Activated CD4-positive, CD25-positive, alpha-beta regulatory T cell treated with anti-CD3 and anti-CD28 coated beads, Interleukin-2, amount 50 U/mL, for 72 hours (primary cell): ENCODE data around the gene GNAI2.

Experiments used
- DNase-seq: peaks from one replicate; pipeline ENCODE4 v3.0.0; 2021

Gene GNAI2

GRCh38 chr3:50286322-50287227 is 50.6 kb downstream of the GNAI2 start:
- DNase-seq: no peak

DNA sequence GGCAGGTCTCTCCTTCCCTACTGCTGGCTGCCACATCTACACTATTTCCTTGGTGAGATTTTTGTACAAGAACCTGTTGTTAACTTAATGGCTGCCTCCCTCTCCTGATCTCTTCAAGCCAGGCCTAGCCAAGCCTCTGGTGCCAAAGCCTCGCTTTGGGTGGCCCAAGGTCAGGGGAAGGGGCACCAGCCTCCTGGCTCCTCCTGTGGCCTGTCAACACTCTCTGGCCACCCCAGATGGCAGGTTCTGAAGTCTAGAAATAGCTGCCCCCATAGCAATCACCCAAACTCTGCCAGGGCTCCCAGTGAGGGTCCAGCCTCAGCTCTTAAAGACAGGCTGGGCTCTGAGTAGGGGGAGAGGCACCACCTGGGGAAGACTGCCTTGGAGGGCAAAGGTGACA is 51.3 kb downstream of the GNAI2 start:
- DNase-seq: no peak

- DNase-seq: no peak
Measured at GRCh38 chr3:50288387-50289007, 52.5 kb downstream of the GNAI2 start.

DNA sequence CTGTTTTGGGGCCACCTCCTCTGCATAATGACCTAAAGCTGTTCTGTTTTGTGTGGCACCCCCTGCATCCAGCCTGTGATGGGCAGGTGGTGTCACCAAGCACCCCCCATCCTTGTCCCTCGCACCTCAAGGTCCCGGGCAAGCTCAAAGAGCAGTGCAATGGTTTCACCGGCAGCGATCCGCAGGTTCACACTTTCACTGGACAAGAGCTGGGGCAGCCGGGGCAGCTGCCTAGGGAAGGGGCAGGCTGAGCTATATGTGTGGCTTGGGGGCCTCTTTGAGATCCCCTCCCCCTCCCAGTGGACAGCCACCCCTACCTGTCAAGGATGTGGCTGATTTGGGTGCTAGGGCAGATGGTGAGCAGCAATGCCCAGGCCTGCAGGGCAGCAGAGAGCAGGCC is 53.1 kb downstream of the GNAI2 start:
- no peak for DNase-seq

GRCh38 chr3:50290161-50290641 is 54.2 kb downstream of the GNAI2 start:
- no peak for DNase-seq

- DNase-seq: peak; percentile 89
Measured at GRCh38 chr3:50292159-50293078, 56.4 kb downstream of the GNAI2 start, which contains the start of gene IFRD2. Gene IFRD2, minus strand, starts transcription at chr3:50292429. Its CDS starts 155 bp downstream, at chr3:50292274.

DNA sequence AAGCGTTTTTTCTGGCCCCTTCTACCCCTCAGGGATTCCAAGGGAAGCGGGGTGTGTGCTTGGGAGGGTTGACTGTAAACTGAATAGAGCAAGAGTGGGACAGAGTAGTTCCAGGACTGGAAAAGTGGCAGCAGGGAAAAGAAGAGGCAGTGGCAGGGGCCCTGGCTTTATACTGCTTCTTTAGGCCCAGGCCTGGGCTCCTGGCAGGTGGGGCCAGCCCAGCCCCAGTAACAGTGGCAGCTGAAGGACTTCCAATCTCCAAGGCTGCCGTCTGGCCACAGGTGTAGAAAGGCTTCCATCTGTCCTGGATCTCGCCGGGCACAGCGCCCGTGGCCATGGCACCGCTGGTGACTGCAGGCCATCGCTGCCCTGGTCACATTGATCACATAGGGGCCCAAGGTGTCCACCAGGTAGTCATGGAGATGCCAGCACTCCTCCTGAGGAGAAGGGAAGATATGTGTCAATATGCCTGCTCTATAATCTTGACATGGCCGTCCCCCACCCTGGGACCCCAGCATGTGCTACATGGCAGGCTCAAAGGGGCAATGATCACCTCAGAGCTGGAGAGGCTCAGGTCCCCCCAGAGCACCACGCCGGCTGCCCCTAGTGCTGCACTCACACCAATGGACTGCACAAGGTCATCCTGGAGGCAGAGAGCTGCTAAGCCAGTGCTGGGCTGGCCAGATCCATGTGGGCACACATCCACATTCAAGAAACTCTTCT is 57.2 kb downstream of the GNAI2 start:
- no peak for DNase-seq

- DNase-seq: no peak
Measured at GRCh38 chr3:50294089-50294488, 58.1 kb downstream of the GNAI2 start.

GRCh38 chr3:50294492-50295403 is 58.7 kb downstream of the GNAI2 start:
- DNase-seq: no peak

DNA sequence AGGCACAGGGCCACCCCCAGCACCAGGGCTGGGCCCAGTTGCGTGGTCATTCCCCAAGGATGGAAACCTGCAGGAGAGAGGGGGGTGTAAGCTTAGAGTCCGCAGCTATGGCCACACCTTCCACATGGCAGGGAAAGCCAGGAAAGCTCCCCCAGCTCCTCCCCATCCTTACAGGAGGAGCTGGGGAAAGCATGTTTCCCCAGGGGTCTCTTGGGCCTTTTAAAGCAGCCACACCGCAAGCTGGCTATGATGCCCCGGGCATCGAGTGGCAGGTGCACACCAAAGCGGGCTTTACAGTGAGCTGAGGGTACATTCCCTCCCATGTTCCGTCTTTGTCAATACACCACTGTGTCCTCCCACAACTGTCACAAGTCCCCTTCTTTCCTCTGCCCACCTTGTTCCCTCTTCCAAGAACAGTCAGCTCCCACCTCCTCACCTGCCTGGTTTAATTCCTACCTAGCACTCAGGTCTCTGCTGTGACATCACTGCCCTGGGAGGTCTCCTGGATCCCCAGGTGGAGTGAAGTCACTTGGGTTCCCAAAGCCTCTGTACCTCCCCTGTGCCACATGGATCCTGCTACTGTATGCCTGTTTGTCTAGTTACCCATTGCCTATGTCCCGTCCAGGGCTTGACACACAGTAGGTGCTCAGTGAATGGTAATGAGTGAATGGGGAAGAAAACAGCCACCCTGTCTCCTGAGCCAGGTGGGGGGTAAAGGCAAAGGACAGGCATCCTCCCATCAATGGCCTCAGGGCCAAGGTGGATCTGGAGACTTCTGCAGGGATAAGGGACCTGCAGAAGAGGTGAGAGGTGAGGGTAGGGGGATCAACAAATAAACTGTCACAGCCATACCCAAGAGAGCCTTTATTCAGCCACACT is 59.8 kb downstream of the GNAI2 start:
- no peak for DNase-seq

DNA sequence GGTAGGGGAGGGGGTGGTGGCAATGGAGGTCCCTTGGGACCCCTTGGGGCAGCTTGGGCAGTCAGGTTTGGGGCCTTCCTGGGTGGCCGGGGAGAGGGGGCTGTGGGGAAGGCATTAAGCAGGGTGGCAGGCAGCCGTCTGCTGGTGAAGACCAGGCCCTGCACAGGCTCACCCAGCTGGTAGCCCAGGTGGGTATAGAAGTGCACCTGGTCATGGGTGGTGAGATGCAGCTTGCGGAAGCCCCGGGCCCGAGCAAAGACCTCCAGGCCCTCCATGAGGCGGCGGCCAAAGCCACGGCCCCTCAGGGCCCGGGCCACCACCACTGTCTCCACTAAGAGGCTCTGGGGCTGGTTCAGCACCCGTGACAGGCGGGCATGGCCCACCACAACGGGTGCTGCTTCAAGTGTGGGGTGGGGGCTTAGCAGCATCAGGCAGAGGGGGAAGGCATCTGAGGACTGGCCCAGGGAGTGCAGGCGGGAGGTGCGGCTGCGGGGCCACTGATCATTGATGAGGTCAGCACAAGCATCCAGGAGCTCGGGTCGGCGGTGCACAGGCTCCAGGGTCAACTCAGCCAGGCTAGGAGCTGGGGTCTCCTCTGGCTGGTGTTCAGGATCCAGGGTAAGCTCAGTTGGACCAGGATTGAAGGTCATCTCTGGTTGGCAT is 60.8 kb downstream of the GNAI2 start:
- no peak for DNase-seq

- no peak for DNase-seq
Measured at GRCh38 chr3:50297384-50297775, 61.4 kb downstream of the GNAI2 start.

DNA sequence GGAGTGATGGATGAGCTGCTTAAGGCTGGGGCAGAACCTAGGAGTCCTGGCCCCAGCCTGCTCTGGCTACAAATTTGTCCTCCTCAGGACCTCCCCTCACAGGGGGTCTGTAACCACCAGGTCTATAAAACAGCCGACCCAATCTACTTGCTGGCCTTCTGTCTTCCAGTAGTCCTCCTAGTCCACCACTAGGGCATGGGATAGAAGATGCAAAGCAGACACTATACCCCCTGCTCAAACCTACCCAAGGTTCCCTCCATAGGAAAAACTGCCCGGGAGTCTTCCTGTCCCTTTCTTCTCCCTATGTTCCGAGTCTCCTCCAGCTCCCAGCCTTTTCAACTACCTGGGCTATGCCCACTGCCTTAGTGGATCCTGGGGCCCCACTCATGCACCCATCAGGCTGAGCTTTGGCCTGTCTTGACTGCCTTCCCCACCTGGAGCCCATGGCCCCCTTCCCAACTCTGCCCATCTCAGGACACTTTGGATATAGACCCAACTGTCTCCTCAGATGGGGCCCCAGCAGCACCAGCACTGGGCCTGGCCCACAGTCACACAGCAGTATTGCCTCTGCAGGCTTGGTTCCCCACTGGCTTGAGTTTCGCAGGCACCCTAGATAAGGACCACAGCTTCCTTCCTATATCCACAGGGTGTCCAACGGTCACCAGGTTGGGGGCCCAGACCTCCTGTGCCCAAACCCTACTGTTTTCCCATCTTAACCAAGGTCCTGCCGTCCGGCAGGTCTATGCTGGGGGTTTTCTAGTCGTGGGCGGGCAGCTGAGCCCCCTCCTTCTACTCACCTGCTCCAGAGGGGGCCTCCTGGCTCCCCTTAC is 62.1 kb downstream of the GNAI2 start:
- DNase-seq: no peak

- DNase-seq: peak; percentile 99
Measured at GRCh38 chr3:50298836-50299637, 63.0 kb downstream of the GNAI2 start, which contains the start of the genes HYAL3 and NAA80. Gene HYAL3, minus strand, starts transcription at chr3:50299405. Its CDS starts 3,803 bp downstream, at chr3:50295602. Gene NAA80, minus strand, starts transcription at chr3:50299405. Its CDS starts 1,942 bp downstream, at chr3:50297463.

DNA sequence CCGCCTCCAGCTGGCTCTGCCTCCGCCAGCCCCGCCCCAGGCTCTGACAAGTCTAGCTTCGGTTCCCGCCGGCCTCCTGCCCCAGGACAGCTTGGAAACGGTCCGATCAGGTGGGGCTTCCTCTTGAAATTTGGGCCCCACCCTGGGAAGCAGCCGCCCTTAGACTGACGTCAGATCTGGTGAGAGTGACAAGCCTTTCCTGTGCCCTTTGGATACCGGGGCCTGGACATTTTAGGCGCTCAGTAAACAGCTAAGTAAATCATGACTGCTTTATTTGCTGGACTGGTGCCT is 63.6 kb downstream of the GNAI2 start:
- DNase-seq: no peak

DNA sequence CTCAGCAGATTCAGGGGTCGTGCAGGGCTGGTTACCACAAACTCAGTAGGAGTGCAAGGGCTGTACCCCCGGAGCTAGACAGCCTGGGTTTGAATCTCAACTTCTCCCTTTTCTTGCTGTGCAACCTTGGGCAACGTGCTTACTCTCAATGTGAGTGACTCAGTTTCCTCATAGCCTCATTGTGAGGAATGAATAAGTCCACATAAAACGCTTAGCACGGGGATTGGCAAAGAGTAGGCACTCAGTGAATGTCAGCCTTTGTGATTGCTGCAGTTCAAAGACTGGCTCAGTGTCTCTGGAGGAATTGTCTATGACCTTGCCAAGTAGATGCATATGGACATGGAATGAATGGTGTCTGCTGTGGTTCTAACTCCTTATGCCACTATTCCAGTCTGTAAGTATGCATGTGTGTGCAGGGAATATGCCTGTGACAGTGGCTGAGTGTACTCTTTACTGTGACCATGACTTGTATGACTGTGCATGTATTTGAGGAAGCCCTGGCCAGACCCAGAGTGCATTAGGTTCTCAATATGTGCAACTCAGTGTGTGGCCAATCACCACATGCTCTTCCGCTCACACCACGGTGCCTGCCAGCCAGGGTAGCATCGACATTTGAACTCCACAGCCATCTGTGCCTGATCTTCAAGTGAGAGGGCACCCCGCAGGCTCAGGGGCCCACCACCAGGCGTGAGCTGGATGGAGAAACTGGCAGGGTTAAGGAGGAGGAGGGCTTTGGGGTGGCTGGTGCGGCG is 64.1 kb downstream of the GNAI2 start:
- no peak for DNase-seq

- no peak for DNase-seq
Measured at GRCh38 chr3:50300681-50301254, 64.8 kb downstream of the GNAI2 start.
